AG20443 (cell line): ENCODE measurements around the gene CUEDC1.
A peak's percentile ranks its signal among the peaks of the same experiment; 100 is the strongest.
"Not testable (repeated sequence)": the region's sequence is repeated elsewhere in the genome, so short reads cannot be mapped to it uniquely, and the experiment has no call there.

Experiments used
- DNase-seq: peaks from one replicate; pipeline ENCODE4 v3.0.0; 2012; ENCODE audit warnings: low spot score, mixed read lengths

Gene CUEDC1

GRCh38 chr17:57938061-57938502, 17.1 kb downstream of the CUEDC1 start:
- DNase-seq = no peak

- no peak for DNase-seq
Observed at GRCh38 chr17:57937492-57937891, 17.7 kb downstream of the CUEDC1 start.

- DNase-seq = peak; percentile 86
Observed at GRCh38 chr17:57935833-57936807, 19.1 kb downstream of the CUEDC1 start.

GRCh38 chr17:57931488-57932137, 23.6 kb downstream of the CUEDC1 start:
- no peak for DNase-seq

DNA sequence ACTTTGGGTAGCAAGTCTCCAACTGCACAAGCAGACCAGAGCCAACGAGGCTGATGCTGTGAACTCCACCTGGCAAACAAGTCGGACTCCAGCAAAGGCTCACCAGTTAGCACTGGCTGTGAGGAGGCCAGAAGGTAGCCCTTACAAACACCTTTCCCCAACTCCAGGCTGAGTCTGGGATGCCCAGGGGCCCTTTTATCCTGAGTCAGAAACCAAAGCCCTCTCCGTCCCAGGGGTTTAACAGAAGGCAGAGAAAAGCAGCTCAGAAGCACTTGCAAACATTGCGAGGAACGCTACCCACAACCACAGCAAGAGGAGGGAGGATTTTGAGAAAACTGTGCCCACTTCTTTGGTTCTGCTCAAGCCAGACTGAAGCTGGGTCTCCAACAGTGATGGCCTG, 25.0 kb downstream of the CUEDC1 start:
- no peak for DNase-seq

DNA sequence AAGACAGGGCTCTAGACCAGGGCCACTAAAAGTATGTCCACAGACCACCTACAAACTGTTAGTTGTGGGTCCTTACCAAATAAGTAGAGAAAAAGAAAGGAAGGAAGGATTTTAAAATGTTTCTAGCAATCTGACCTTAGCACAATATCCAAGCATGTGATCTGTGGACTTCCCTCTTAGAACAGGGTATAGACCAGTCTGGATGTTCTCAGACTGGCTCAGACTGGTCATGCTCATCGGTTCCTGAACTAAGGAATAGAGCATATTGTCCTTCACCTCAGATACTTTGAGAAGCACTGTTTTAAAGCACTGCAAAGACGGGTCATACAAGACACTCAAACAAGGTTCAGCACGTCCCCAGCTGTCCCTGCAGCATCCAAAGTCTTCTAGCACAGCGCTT, 25.8 kb downstream of the CUEDC1 start:
- no peak for DNase-seq

GRCh38 chr17:57928928-57929327, 26.3 kb downstream of the CUEDC1 start:
- no peak for DNase-seq

DNA sequence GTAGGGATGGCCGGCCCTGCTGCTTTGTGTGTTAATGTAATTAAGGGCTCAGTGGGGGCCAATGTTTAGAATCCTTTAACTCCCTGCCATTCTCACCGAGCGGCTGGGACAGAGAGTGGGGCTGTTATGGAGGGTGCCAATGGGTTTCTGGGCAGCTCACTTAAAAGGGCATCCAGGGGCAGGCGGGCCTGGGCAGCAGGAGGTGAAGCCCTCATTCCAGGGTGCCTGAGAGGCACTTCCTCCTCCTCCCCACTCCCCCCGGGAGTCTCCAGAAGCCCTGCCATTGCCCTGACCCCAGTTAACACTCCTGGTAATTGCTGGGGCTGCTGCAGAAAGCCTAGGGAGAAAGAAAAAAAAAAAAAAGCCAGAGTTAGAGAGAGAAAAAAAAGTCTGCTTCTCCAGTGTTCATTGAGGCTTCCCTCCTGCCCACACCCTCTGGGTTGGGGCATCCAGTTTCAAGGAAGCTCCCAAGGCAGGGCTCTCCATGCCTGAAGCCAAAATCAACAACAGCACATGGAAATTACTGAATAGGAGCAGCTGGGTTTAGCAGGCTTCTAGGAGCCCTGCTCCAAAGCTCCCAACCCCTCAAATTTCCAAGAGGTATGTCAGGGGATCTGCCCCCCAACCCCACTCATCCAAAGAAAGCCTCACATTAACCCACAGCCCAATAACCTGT, 28.0 kb downstream of the CUEDC1 start:
- DNase-seq = peak; percentile 90

- DNase-seq = no peak
Observed at GRCh38 chr17:57926723-57927047, 28.5 kb downstream of the CUEDC1 start.

DNA sequence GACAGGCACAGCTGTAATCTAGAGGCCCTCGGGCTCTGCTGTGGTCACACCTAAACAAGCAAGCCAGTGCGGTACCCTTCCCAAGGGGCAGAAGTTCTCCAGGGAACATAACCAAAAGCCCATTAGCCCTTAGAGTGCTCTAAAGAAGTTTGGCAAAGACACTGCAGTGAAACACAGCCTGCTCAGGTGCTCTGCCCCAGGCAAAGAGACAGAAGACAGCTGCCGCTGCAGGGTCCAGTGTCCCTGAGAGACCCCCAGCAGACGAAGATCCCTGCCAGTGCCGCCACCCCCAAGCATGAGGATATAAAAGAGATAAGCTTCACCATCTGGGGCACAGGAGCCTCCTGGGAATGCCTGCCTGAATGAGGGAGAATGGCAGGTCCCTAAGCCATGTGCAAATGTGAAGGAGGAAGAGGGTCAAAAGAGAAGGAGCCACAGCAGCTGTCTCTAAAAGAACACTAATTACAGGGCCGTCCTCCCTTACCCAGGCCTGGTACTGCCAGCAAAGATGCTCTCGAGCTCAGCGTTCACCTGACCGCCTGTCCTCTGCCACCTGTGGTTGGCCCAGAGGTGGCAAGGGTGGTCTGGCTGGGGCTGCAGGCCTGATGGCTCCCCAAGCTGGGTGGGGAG, 29.7 kb downstream of the CUEDC1 start:
- no peak for DNase-seq

- no peak for DNase-seq
Observed at GRCh38 chr17:57924677-57925076, 30.5 kb downstream of the CUEDC1 start.

- DNase-seq = no peak
Observed at GRCh38 chr17:57923182-57923872, 31.9 kb downstream of the CUEDC1 start.

- not testable (repeated sequence) for DNase-seq
Observed at GRCh38 chr17:57922745-57923144, 32.5 kb downstream of the CUEDC1 start.

DNA sequence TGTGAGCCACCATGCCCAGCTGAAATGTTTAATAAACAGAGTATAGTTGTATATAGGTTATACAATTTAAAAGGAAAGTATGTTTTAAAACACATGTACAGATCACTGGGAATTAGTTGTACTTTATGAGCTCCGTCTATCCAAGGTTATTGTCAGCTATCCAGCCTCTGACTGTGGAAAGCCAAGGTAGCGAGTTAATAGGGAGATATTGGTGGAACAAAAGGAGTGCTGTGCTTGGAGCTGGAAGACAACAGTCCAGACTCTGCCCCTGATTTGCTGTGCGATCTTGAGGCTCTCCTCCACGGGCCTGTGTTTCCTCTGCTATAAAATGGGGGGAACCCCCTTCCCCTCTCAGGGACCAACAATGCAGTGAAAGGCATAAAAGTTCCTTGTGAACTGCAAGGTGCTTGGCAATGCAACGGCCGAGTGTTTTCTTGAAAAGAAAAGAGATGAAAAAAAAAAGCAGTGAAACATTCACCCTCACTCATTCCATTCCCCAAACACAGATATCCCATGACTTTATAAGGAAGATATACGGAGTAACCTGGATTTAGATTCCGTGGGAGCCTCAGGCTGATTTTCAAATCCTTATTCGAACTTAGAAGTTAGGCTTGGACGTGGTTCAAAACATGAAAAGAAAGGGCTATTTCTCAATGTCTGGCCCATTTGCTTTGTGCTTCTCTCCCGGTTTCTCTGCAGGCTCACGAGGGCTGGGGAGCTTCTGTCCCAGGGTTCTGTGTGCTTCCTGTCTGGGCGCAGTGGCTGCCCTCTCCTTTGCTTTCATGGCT, 34.1 kb downstream of the CUEDC1 start:
- DNase-seq = peak; percentile 49

DNA sequence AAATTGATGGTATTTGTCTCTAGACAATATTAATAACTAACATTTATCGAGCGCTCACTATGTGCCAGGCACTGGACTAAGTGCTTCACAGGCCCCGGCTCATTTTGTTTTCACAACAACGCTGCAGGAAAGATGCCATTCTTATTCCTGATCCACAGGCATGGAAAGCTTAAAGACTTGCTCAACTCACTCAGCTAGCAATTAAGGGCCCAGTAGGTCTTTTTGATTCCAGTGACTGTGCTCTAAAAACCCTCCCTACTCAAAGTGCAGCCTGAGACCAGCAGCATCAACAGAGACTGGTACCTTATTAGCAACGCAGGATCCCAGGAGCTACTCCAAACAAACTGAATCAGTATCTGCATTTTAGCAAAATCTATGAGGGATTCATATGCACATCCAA, 35.3 kb downstream of the CUEDC1 start:
- DNase-seq = no peak

- DNase-seq = peak; percentile 44
Observed at GRCh38 chr17:57918017-57918895, 37.0 kb downstream of the CUEDC1 start.

GRCh38 chr17:57916925-57917858, 38.0 kb downstream of the CUEDC1 start:
- no peak for DNase-seq

DNA sequence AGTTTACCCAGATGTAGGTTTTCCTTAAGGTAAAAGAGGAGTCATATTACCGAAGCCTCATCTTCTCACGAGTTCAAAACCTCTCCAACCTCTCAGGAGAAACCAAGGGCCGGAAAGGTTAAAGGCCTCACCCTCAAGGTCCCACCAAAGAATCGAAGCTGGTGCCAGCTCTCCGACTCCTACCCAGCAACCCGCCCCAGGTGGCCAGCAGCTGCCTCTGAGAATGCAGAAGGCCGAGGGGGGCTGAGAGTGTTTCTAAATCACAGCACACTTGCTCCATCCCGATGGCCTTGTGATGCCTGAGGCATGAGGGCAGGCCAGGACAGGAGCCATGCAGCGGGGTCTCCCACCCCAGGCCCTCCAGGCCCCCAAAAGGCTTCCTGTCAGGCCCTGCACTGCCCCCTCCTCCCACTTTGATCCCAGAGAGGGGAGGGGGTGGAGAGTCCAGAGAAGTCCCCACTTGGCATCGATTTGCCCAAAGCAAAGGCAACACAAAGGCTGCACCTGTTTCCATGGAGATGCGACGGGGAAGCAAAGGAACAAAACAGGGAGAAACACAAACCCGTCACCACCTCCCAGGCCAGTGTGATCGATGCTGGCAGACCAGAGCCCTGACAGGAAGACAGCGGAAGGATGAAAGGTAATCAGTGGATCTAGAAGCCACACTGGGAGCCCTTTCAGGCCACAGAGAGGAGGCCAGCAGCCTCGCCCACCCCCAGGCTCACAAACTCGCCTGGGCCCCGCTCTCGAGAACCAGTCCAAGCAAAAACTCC, 39.0 kb downstream of the CUEDC1 start:
- DNase-seq = no peak
